ENCODE results near the gene SURF1. TPM values are rescaled to one million over a fixed set of nuclear protein-coding genes. Genes with fewer than 3 reads are reported as not detected.

Gene SURF1
- total and polyA plus RNA-seq, 4 experiments from 2014 or later = 54.3 to 114 (median 83.2) TPM

DNA sequence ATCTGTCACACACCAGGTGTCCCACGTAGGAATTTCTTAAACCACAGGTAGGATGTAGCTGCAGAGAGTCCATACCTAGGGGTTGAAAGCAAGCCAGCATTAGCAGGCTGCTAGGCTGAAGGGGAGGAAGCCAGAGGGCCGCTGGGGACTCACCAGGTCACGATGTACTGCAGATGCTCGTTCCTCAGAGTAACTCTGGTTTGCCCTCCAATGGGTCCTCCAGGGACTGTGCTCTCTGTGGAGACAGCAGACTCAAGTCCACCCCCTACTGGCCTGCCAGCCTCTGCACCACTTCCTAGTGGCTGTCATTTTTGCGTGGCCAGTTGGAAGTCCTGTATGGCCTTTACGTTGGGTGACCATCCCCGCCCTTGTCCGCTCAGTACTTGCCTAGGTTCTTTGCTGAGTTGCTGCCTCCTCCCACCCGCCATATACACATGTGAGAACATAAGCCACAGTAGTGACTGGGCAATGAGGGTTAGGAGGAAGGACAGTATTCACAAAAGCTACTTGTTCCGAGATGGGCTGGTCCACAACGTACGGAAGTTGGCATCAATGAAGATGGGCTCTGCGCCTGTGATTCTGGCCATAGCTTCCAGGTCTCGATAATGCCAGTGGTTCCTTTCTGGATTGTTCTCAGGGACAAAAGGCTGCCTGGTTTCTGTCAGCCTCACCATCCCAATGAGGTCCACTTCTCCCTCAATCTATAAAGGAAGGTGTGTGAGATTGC lies 4.2 kb downstream of the SURF1 start:
- ChIA-PET POLR2A (ENCODE audit: partially characterized antibody) (interaction anchor here (0.6 to 18.1 kb wide), 3 partner anchors 19 to 218 kb away, joined by 3 to 437 read pairs (median 3); partner anchors contain the start of genes STKLD1 and SURF4), CTCF (ENCODE audit: partially characterized antibody) (interaction anchor here (0.9 to 2.7 kb wide), 4 partner anchors 9 to 51 kb away, joined by 3 to 15 read pairs (median 5); no protein-coding TSS in a partner anchor)
- no peaks in the 10 kb centered on the region for H3K9me3 Mint-ChIP-seq
- H3K27me3 ChIP-seq (ENCODE audit: insufficient read depth, low read length) = no peaks in the 10 kb centered on the region
- no peaks in the 10 kb centered on the region for H3K9me3 ChIP-seq (ENCODE audit: control insufficient read depth in 1 of 2, low read length in 2 of 2)
- H3K27ac Mint-ChIP-seq = peak overlapping the region in 2 of 7 donors; percentile 10 to 44
- DNase-seq = peak in 2 of 5 donors; percentile 20 to 37
- intact Hi-C loops (cut with micrococcal nuclease) = no loop called here
- no peaks in the 10 kb centered on the region for H3K27me3 Mint-ChIP-seq
- H3K27ac ChIP-seq (ENCODE audit: low read depth, low read length) = no peak overlapping the region
- H3K4me1 Mint-ChIP-seq = peaks cover 15 to 52% (median 31%) of the 10 kb centered on the region in 4 donors
- H3K36me3 ChIP-seq (ENCODE audit: insufficient read depth, low read length) = peaks cover 43% of the 10 kb centered on the region
- H3K4me3 Mint-ChIP-seq = no peak overlapping the region
- H3K36me3 Mint-ChIP-seq = peaks cover 33 to 62% of the 10 kb centered on the region in 2 donors
- no peak overlapping the region for H3K4me3 ChIP-seq (ENCODE audit: low read length in 2 of 2)
- peaks cover 33% of the 10 kb centered on the region for H3K4me1 ChIP-seq (ENCODE audit: insufficient read depth, low read length)

DNA sequence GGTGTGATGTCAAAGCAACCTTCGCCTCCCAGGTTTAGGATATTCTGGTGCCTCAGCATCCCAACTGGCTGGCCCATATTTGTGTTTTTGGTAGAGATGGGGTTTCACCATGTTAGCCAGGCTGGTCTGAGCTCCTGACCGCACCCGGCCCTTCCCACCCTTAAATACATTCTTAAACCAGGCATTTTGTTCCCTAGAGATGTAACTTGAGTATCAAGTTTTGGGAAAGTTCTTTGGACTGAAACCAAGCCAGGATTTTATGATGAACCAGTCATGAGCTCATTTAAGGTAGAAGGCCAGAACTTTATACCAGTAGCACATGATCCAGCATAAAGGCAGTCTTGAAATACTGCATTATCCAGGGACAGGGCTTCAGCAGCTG lies 4.8 kb downstream of the SURF1 start:
- ChIA-PET POLR2A (ENCODE audit: partially characterized antibody) (interaction anchor here (18.1 kb wide), 1 partner anchor 19 kb away, joined by 437 read pairs; the partner anchor contains the start of genes STKLD1 and SURF4), CTCF (ENCODE audit: partially characterized antibody) (interaction anchor here (0.9 to 2.7 kb wide), 5 partner anchors 8 to 51 kb away, joined by 3 to 15 read pairs (median 3); no protein-coding TSS in a partner anchor)
- Mint-ChIP-seq H3K36me3 (peaks cover 33 to 66% of the 10 kb centered on the region in 2 donors), H3K27me3 (no peaks in the 10 kb centered on the region), H3K27ac (peak overlapping the region in 4 of 7 donors; percentile 18 to 66 (median 50)), H3K9me3 (no peaks in the 10 kb centered on the region), H3K4me1 (peaks cover 20 to 55% (median 34%) of the 10 kb centered on the region in 4 donors), H3K4me3 (no peak overlapping the region)
- DNase-seq = no peak
- Histone ChIP-seq H3K9me3 (ENCODE audit: control insufficient read depth in 1 of 2, low read length in 2 of 2) (no peaks in the 10 kb centered on the region), H3K4me3 (ENCODE audit: low read length in 2 of 2) (no peak overlapping the region), H3K27ac (ENCODE audit: low read depth, low read length) (no peak overlapping the region), H3K36me3 (ENCODE audit: insufficient read depth, low read length) (peaks cover 43% of the 10 kb centered on the region), H3K27me3 (ENCODE audit: insufficient read depth, low read length) (no peaks in the 10 kb centered on the region), H3K4me1 (ENCODE audit: insufficient read depth, low read length) (peaks cover 35% of the 10 kb centered on the region)
- intact Hi-C loops (cut with micrococcal nuclease) = no loop called here

- Histone ChIP-seq H3K4me3 (ENCODE audit: low read length in 2 of 2) (no peak overlapping the region), H3K4me1 (ENCODE audit: insufficient read depth, low read length) (peaks cover 37% of the 10 kb centered on the region), H3K27me3 (ENCODE audit: insufficient read depth, low read length) (no peaks in the 10 kb centered on the region), H3K9me3 (ENCODE audit: control insufficient read depth in 1 of 2, low read length in 2 of 2) (no peaks in the 10 kb centered on the region), H3K27ac (ENCODE audit: low read depth, low read length) (peak overlapping the region; percentile 88), H3K36me3 (ENCODE audit: insufficient read depth, low read length) (peaks cover 52% of the 10 kb centered on the region)
- Mint-ChIP-seq H3K4me3 (peak overlapping the region in 6 of 8 donors; percentile 17 to 100 (median 29)), H3K27ac (peak overlapping the region in 6 of 7 donors; percentile 22 to 96 (median 93)), H3K36me3 (peaks cover 33 to 66% of the 10 kb centered on the region in 2 donors), H3K9me3 (no peaks in the 10 kb centered on the region), H3K4me1 (peaks cover 23 to 57% (median 37%) of the 10 kb centered on the region in 4 donors), H3K27me3 (no peaks in the 10 kb centered on the region)
- ChIA-PET POLR2A (ENCODE audit: partially characterized antibody) (interaction anchor here (1.1 to 18.1 kb wide), 2 partner anchors 21 to 148 kb away, joined by 3 to 437 read pairs; partner anchors contain the start of genes STKLD1 and SURF4), CTCF (ENCODE audit: partially characterized antibody) (interaction anchor here (2.3 to 2.7 kb wide), 2 partner anchors 16 to 21 kb away, joined by 7 to 15 read pairs; no protein-coding TSS in a partner anchor)
- intact Hi-C loops (cut with micrococcal nuclease) = loop anchor here (2.0 kb wide), 1 partner anchor 109 kb away; the partner anchor contains the start of gene CACFD1
- peak in 1 of 5 donors; percentile 22 for DNase-seq
These were observed 6.2 kb downstream of the SURF1 start for GRCh38 chr9:133349965-133350616.

DNA sequence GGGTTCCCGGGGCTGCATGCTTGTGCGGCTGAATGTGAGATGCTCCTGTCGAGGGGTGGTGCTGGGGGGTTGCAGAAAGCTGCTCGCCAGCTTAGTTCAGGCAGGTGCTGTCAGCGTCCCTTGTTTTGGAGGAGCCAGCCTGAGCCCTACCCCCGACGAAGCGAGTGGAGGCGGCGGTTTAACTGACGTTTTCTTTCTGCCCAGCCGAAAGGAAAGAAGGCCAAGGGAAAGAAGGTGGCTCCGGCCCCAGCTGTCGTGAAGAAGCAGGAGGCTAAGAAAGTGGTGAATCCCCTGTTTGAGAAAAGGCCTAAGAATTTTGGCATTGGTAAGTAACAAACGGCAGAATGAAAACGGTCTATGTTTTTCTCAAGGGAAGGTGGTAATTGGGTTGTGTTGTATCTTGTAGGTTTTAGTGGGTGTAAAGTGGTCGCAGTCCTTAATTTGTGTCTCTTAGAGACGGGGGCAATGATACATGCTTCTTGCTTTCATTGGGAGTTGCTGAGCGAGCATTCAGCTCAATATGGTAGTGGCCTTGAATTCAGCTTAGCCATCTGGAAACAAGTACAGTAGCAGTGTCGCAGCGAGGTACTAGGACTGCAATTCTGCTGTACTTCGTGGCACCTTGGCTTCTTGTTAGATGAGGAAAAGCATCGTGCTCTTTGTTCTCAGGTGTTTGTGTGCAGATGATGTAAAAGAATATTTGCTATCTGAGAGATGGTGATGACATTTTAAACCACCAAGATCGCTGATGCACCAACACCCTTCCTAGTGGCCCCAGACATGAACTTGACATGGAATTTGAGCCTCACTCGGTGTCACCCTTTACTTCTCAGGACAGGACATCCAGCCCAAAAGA lies 7.3 kb downstream of the SURF1 start:
- POLR2A ChIA-PET (ENCODE audit: partially characterized antibody) = interaction anchor here (0.7 to 18.1 kb wide), 9 partner anchors 7 to 318 kb away, joined by 3 to 437 read pairs (median 7); partner anchors contain the start of genes CACFD1, GTF3C5, STKLD1 and SURF1
- H3K36me3 ChIP-seq (ENCODE audit: insufficient read depth, low read length) = peaks cover 64% of the 10 kb centered on the region
- intact Hi-C loops (cut with micrococcal nuclease) = loop anchor here (1.0 to 2.0 kb wide), 5 partner anchors 7 to 110 kb away; partner anchors contain the start of genes CACFD1, STKLD1, SURF1 and SURF2

DNA sequence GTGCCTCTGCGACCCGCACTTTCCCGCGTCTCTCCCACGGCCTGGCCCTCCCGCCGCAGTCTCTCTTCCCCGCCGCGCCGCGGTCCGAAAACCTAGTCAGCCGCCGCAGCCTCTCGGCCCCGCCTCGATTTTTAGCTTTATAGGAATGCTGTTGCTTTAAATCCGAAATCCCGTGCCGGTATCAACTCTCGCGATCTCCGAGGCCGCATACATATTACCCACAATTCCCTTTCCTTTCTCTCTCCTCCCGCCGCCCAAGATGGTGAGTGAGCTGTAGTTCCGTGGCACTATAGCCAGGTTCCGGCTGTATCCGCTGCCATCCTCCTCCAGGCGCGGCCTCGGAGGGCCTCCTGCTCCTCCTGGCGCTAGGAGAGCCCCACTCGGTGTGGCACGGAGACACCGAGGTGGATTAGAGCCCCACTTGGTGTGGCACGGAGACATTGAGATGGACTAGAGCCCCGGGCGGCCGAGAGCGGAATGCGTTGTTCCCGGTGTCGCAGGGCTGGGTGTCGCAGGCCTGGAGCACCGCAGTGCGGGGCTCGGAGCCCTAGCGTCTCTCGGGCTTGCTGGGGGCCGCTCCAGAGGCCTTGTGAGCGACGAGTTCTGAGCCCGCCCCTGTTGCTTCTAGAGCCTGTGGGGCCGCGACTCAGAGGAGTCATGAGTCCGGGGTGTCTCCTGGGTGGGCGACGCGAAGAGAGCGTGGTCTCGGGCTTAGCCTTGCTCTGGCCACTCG lies 8.1 kb downstream of the SURF1 start, which contains the start of the genes MED22 and RPL7A:
Gene MED22 (minus strand): TSS at position 147 of the 733 bp plus-strand sequence. CDS start 1,469 bp downstream, outside the sequence.
Gene RPL7A (plus strand): TSS at position 234 of the 733 bp plus-strand sequence. CDS start 26 bp downstream, at position 260.
- peak within 1 kb of the TSS; percentile 93 to 99 (median 96) for H3K27ac Mint-ChIP-seq
- peak within 1 kb of the TSS; percentile 88 for H3K27ac ChIP-seq (ENCODE audit: low read depth, low read length)
- intact Hi-C loops (cut with micrococcal nuclease) = loop anchor here (1.0 to 2.0 kb wide), 5 partner anchors 8 to 111 kb away; partner anchors contain the start of genes CACFD1, STKLD1, SURF1 and SURF2
- DNase-seq = peak; percentile 92 to 94 (median 92)
- no peaks in the 10 kb centered on the region for H3K27me3 Mint-ChIP-seq
- POLR2A ChIA-PET (ENCODE audit: partially characterized antibody) = interaction anchor here (0.7 to 18.1 kb wide), 13 partner anchors 8 to 678 kb away, joined by 3 to 437 read pairs (median 6); partner anchors contain the start of genes AK8, CACFD1, DDX31 and GTF3C4
- CTCF ChIA-PET (ENCODE audit: partially characterized antibody) = interaction anchor here (1.0 to 1.7 kb wide), 4 partner anchors 9 to 26 kb away, joined by 4 to 9 read pairs (median 4); partner anchors contain the start of genes SURF1 and SURF2
- peaks cover 21 to 47% (median 33%) of the 10 kb centered on the region in 4 donors for H3K4me1 Mint-ChIP-seq
- peaks cover 37 to 65% of the 10 kb centered on the region in 2 donors for H3K36me3 Mint-ChIP-seq
- peaks cover 33% of the 10 kb centered on the region for H3K4me1 ChIP-seq (ENCODE audit: insufficient read depth, low read length)
- no peaks in the 10 kb centered on the region for H3K27me3 ChIP-seq (ENCODE audit: insufficient read depth, low read length)
- H3K4me3 ChIP-seq (ENCODE audit: low read length in 2 of 2) = peak within 1 kb of the TSS; percentile 80 to 99
- H3K4me3 Mint-ChIP-seq = peak within 1 kb of the TSS; percentile 97 to 100 (median 98)
- H3K9me3 Mint-ChIP-seq = no peaks in the 10 kb centered on the region
- peaks cover 64% of the 10 kb centered on the region for H3K36me3 ChIP-seq (ENCODE audit: insufficient read depth, low read length)
- no peaks in the 10 kb centered on the region for H3K9me3 ChIP-seq (ENCODE audit: control insufficient read depth in 1 of 2, low read length in 2 of 2)

More for the DNA sequence above, 7.3 kb downstream of the SURF1 start:
- CTCF ChIA-PET (ENCODE audit: partially characterized antibody) = interaction anchor here (1.1 to 1.7 kb wide), 3 partner anchors 19 to 26 kb away, joined by 4 to 9 read pairs (median 4); no protein-coding TSS in a partner anchor
- Mint-ChIP-seq H3K4me3 (peak overlapping the region; percentile 97 to 100 (median 98)), H3K27ac (peak overlapping the region; percentile 93 to 99 (median 96)), H3K4me1 (peaks cover 21 to 50% (median 33%) of the 10 kb centered on the region in 4 donors), H3K27me3 (no peaks in the 10 kb centered on the region), H3K36me3 (peaks cover 37 to 68% of the 10 kb centered on the region in 2 donors), H3K9me3 (no peaks in the 10 kb centered on the region)
- H3K27me3 ChIP-seq (ENCODE audit: insufficient read depth, low read length) = no peaks in the 10 kb centered on the region
- H3K27ac ChIP-seq (ENCODE audit: low read depth, low read length) = peak overlapping the region; percentile 88
- DNase-seq = peak in 1 of 5 donors; percentile 40
- H3K9me3 ChIP-seq (ENCODE audit: control insufficient read depth in 1 of 2, low read length in 2 of 2) = no peaks in the 10 kb centered on the region
- H3K4me1 ChIP-seq (ENCODE audit: insufficient read depth, low read length) = peaks cover 33% of the 10 kb centered on the region
- peak overlapping the region; percentile 80 to 99 for H3K4me3 ChIP-seq (ENCODE audit: low read length in 2 of 2)

Measured in CD4-positive, alpha-beta memory T cell (primary cell).